HUDEP-2 (cell line): ENCODE results near the gene AP1AR.
A peak's percentile ranks its signal among the peaks of the same experiment; 100 is the strongest.
"Not testable (repeated sequence)": the region's sequence is repeated elsewhere in the genome, so short reads cannot be mapped to it uniquely, and the experiment has no call there.

Experiments
- DNase-seq, 76 experiments: peaks; one replicate each; lab custom pipeline; 2025; ENCODE audit not compliant: unreplicated experiment in 76 of 76; lab: John Stamatoyannopoulos, UW

AP1AR gene

DNA sequence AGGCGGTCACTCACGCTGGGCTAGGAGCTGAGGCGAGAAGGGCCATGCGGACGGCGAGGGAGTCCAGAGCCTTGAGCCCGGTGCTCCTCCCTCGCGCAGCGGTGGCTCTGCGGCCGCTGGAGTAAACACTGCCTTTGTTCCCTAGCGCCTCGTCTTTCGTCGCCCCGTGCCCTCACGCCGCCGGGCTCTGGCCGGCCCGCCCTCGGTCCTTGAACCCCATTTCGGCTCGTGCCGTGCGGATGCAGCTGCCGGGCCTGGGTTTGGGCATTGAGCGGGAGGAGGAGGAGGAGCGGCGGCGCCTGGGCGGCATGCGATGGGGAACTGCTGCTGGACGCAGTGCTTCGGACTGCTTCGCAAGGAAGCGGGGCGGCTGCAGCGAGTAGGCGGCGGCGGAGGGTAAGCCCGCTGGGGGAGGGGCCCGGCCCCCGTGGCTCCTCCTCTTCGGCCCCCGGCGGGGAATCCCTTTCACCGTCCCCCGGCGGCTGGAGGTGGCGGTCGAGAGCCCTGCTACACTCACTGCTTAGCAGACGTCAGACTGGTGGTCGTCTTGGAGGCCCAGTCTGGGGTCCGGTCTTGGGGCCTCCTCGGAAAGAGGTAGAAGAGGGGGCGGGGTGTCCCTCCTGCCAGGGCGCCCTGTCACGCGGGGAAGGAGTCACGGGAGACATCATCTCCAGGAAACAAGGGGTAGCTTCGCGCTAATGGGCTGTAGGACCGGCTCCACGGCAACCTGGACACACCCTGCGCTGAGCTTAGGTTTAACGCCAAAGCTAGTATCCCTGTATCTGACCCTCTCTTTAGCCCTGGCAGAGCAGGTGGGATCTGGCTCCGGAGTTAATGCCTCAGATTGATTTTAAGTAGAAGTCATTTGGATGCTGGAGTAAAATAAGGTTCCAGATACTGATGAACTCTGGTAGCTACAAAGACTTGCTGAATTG is at the start of gene AP1AR:
TSS of gene AP1AR (plus strand) at position 9 of the 935 bp plus-strand sequence. CDS start at position 314, 305 bp downstream.
- DNase-seq: peak in 70 of 76 experiments; percentile 3 to 83 (median 53)

- DNase-seq: no peak
Observed at GRCh38 chr4:112182604-112183003, 49.0 kb upstream of the AP1AR start.

DNA sequence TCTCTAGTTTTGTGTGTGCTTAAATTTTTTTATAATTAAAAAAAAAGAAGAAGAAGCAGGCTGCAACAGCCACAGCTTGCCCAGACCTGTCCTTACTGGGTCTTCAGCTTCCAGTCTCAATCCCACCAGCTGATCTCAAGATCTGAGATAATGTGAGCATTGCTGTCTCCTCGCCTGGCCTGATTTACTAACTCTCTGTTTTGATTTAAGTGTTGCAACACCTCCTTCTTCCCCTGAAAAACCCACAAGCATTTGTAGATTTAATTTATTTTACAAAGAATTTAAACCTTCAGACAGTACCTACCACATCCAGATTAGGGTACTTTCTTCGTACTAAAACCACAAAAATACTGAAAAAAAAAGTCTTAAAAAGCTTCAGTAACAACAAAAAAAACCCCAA is 48.3 kb upstream of the AP1AR start:
- no peak for DNase-seq

- no peak for DNase-seq
Observed at GRCh38 chr4:112184438-112184837, 47.1 kb upstream of the AP1AR start.

GRCh38 chr4:112185334-112185733 is 46.3 kb upstream of the AP1AR start:
- DNase-seq: no peak

- no peak for DNase-seq
Observed at GRCh38 chr4:112185740-112186670, 45.6 kb upstream of the AP1AR start.

DNA sequence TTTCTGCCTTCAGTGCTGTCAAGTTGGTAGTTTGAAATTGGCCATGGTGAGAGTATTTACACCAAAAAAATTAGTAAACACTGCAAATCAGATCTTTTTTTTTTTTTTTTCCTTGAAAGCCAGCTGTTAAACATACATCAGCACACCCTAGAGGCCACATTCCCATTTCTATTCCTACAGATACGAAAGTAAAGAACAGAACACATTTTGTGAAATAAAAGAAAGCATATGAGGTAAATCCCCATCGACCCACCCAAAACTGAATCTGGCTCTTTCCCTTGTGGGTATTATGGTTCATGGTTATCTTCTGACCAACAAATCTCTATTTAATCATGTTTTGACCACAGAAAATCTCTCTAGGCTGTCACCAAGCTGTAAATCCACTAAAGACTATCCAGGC is 41.8 kb upstream of the AP1AR start:
- no peak for DNase-seq

DNA sequence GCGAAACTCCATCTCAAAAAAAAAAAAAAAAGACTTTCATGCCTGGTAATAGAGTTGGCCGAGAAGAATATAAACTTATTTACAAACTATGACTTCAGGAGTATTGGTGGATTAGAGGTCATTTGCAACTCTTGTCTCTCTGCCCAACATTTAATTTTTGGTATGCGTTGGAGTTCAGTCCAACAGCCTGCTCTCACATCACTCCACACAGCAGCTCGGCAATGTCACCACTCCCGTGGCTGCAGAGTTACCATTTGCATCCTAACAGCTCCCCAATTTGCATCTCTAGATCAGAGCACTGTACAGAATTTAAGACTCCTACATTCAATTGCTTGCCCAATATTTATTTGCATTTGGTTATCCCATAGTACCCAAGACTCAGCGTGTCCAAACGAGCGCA is 40.9 kb upstream of the AP1AR start:
- no peak for DNase-seq

DNA sequence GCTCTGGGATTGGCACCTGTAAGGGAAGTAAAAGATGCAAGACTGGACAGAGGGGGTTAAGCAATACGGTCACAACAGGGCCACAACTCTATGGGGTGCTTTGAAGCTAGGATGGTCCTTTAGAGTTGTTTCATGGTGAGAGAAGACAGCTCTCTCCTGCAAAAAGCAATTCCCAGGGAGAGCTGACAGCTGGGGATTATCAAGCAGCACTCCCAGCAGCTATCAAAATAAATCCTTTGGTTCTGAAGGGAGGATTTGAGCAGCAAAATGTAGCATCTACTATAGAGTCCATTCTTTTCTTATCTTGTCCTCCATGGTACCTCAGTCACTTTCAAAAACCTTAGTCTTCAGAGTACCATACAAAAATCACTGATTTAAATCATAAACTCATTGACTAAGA is 35.1 kb upstream of the AP1AR start:
- DNase-seq: no peak

DNA sequence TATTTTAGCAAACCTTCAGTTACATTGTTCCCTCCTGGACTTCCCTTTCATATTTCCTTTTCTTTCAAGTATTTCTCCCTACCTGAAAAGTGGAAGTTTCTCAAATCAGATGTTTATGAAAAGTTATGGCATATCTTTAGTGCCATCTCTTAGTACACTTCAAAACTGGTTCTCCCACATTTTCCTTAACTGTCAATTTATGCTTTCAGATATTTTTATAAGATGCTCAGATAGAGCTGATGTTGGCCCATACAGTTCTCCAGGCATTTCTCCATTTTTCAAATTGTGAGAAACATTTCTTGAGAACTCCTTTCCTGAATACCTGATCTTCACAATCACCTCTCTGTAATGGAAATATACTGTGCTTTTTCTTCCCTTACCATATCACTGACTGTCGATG is 32.5 kb upstream of the AP1AR start:
- DNase-seq: no peak

DNA sequence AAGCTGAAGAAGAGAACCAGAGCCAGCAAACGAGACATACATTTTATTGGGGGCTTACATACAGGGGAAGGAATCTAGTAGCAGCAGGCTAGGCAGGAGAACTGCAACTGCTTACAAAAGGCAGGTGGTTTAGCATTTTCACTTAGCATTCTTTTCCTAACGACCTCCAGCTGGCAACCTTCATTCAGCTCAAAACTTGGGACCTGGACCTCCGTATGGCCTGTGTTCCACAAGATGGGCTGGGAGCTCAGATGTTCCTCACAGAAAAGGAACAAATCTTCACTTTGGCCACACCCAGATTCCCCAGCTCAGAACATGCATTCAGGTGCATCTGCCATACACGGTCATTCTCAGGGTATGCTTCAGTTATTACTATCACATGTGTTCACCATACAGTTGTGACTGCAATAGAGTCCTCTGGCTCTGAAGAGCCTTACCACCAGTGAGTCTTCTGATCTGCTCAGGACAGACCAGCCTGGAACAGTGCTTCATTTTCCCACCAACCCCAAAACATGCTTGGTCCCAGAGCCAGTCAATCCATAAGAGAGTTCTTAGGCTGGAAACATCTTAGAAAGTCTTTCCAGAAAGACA is 29.6 kb upstream of the AP1AR start:
- no peak for DNase-seq

GRCh38 chr4:112203593-112203992 is 28.0 kb upstream of the AP1AR start:
- DNase-seq: no peak

GRCh38 chr4:112206431-112206830 is 25.2 kb upstream of the AP1AR start:
- DNase-seq: no peak

GRCh38 chr4:112208137-112209095 is 23.2 kb upstream of the AP1AR start:
- not testable (repeated sequence) for DNase-seq

- no peak for DNase-seq
Observed at GRCh38 chr4:112210777-112211176, 20.8 kb upstream of the AP1AR start.

GRCh38 chr4:112213091-112213490 is 18.5 kb upstream of the AP1AR start:
- peak in 9 of 76 experiments; percentile 0 to 40 (median 14) for DNase-seq

- no peak for DNase-seq
Observed at GRCh38 chr4:112213856-112214255, 17.7 kb upstream of the AP1AR start.

- peak in 9 of 76 experiments; percentile 2 to 23 (median 17) for DNase-seq
Observed at GRCh38 chr4:112214390-112215264, 17.0 kb upstream of the AP1AR start.

DNA sequence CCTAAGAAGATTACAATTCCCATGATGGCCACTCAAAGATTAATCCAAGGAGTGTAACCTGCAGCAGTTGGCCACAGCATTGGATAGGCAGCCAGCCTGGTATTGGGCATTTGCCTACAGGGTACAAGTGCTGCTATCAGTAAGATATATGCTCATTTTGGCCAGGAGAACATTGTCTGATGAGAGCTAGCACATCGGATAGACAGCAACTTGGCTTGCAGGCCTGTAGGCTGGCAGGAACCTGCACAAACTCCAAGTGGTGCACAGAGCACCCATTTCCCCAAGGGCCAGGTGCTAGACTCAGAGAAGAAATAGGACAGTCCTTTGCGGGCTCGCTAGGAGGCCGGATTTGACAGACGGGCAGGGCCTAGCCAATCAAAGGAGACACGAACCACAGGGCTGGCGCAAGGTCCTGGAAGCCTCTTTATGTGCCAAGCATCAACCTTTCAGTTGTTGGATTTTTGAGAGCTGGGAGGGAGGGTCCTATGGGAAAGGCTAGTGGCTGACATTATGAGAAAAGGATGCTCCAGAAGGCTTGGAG is 11.7 kb upstream of the AP1AR start:
- DNase-seq: no peak
